Measurements from ENCODE around the gene USP17L11.
"Not testable (repeated sequence)": the region's sequence is repeated elsewhere in the genome, so short reads cannot be mapped to it uniquely, and the experiment has no call there.

USP17L11 gene, protein sequence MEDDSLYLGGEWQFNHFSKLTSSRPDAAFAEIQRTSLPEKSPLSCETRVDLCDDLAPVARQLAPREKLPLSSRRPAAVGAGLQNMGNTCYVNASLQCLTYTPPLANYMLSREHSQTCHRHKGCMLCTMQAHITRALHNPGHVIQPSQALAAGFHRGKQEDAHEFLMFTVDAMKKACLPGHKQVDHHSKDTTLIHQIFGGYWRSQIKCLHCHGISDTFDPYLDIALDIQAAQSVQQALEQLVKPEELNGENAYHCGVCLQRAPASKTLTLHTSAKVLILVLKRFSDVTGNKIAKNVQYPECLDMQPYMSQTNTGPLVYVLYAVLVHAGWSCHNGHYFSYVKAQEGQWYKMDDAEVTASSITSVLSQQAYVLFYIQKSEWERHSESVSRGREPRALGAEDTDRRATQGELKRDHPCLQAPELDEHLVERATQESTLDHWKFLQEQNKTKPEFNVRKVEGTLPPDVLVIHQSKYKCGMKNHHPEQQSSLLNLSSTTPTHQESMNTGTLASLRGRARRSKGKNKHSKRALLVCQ

DNA sequence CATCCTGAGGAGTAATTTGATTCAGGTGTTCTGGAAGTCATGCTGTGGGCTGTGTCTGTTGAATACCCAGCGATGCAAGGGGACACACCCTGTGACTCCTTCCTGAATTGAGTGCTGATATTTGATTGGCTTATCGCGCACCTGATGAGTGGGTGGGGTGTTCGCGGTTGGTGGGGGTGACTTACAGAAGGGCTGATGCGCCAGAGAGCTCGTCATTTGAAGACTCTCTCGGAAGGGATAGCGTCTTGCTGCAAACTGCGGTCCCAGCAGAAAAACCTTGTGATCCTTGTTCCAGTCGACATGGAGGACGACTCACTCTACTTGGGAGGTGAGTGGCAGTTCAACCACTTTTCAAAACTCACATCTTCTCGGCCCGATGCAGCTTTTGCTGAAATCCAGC, at the start of gene USP17L11:
Gene USP17L11 (plus strand): TSS at position 301 of the 400 bp plus-strand sequence. CDS start 0 bp downstream, at position 301.
- H3K27me3 ChIP-seq (ENCODE audit: control insufficient read depth in 1 of 2, insufficient read depth in 2 of 2, low read length in 2 of 2); H3K4me3 ChIP-seq (ENCODE audit: low read length in 2 of 2); H3K27ac ChIP-seq (ENCODE audit: low read length); H3K4me1 ChIP-seq (ENCODE audit: control insufficient read depth, insufficient read depth, low read length); H3K36me3 ChIP-seq (ENCODE audit: control insufficient read depth in 2 of 2, insufficient read depth in 2 of 2, low read length in 2 of 2); H3K9ac ChIP-seq (ENCODE audit: low read length in 2 of 2); H3K9me3 ChIP-seq (ENCODE audit: control insufficient read depth in 2 of 2, low read length in 2 of 2): not testable (repeated sequence)

DNA sequence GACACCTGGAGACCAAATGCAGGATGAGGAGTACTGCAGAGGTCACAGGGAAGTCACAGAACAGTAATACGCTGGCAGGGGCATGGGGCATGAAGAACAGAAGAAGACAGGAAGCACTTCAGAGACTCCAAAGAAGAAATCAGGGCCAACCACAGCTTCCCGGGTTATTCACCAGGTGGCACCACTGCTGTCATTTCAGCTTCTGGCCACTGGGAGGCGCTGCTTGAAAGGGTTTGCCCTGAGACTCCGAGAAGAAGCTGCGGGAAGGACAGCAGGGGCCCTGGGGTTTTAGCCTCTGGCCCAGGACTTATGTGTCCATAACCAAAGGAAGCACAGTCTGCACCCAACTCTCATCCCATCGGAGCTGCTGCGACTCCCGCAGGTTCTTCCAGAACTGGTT, 49.2 kb upstream of the USP17L11 start:
- H3K9me3 ChIP-seq (ENCODE audit: control insufficient read depth in 2 of 2, low read length in 2 of 2); H3K27me3 ChIP-seq (ENCODE audit: control insufficient read depth in 1 of 2, insufficient read depth in 2 of 2, low read length in 2 of 2); H3K4me3 ChIP-seq (ENCODE audit: low read length in 2 of 2); H3K36me3 ChIP-seq (ENCODE audit: control insufficient read depth in 2 of 2, insufficient read depth in 2 of 2, low read length in 2 of 2); H3K4me1 ChIP-seq (ENCODE audit: control insufficient read depth, insufficient read depth, low read length); H3K9ac ChIP-seq (ENCODE audit: low read length in 2 of 2); H3K27ac ChIP-seq (ENCODE audit: low read length): not testable (repeated sequence)

DNA sequence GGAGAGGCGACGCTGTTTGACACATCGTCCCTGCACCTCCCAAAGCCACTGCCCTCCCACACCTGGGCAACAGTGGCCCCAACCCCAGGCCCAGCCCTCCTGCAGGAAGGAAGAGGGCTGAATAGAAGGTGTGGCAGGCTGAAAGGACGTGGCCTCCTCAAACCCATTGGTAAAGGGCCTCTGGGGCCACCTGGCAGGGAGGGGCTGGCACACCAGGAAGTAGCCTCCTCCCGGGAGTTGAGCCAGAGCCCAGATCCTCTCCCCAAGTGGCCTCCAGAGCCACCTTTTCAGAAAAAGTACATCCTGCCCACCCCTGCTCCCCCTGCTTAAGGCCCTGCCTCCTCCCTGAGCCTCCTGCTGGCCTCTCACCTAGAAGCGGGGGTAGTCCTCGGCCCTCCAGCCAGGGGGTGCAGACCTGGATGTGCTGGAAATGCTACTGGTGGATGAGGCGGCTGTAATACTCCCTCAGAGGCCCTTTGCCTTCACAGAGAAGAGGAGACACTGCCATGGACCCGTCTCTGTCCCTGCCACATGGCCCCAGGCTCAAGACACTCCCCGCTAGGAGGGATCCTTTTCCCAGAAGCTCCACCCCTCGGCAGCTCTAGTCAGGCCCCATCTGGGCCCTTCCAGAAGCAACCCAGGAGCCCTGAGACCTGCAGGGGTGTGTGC, 45.3 kb upstream of the USP17L11 start, which contains the start of gene FAM90A26:
Gene FAM90A26 (plus strand): TSS at position 619 of the 669 bp plus-strand sequence. CDS start 2,764 bp downstream, outside the sequence.
- H3K27ac ChIP-seq (ENCODE audit: low read length); H3K9me3 ChIP-seq (ENCODE audit: control insufficient read depth in 2 of 2, low read length in 2 of 2); H3K9ac ChIP-seq (ENCODE audit: low read length in 2 of 2); H3K36me3 ChIP-seq (ENCODE audit: control insufficient read depth in 2 of 2, insufficient read depth in 2 of 2, low read length in 2 of 2); H3K27me3 ChIP-seq (ENCODE audit: control insufficient read depth in 1 of 2, insufficient read depth in 2 of 2, low read length in 2 of 2); H3K4me3 ChIP-seq (ENCODE audit: low read length in 2 of 2); H3K4me1 ChIP-seq (ENCODE audit: control insufficient read depth, insufficient read depth, low read length): not testable (repeated sequence)

DNA sequence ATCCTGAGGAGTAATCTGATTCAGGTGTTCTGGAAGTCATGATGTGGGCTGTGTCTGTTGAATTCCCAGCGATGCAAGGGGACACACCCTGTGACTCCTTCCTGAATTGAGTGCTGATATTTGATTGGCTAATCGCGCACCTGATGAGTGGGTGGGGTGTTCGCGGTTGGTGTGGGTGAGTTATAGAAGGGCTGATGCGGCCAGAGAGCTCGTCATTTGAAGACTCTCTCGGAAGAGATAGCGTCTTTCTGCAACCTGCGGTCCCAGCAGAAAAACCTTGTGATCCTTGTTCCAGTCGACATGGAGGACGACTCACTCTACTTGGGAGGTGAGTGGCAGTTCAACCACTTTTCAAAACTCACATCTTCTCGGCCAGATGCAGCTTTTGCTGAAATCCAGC, 4.8 kb upstream of the USP17L11 start, which contains the start of gene USP17L10:
Gene USP17L10 (plus strand): TSS at position 301 of the 400 bp plus-strand sequence. CDS start 0 bp downstream, at position 301.
- not testable (repeated sequence) for H3K9ac ChIP-seq (ENCODE audit: low read length in 2 of 2); H3K9me3 ChIP-seq (ENCODE audit: control insufficient read depth in 2 of 2, low read length in 2 of 2); H3K4me3 ChIP-seq (ENCODE audit: low read length in 2 of 2); H3K4me1 ChIP-seq (ENCODE audit: control insufficient read depth, insufficient read depth, low read length); H3K27ac ChIP-seq (ENCODE audit: low read length); H3K36me3 ChIP-seq (ENCODE audit: control insufficient read depth in 2 of 2, insufficient read depth in 2 of 2, low read length in 2 of 2); H3K27me3 ChIP-seq (ENCODE audit: control insufficient read depth in 1 of 2, insufficient read depth in 2 of 2, low read length in 2 of 2)

DNA sequence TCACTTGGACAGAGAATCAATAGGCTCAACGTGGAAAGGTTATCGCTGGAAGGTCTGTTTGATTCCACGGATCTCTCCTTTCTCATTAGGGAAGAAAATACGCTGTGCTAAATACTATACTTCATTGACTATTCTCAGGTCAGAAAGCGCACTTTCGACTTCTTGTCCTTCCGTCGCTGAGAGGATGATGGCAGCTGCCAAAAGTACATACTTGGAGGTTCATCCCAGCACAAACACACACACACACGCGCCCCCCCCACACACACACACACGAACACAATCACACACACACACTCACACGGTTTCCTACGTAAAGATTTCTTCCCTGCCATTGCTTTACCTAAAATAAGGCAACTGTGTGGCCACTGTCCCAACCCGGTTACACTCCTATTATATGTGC, 504 bp upstream of the USP17L11 start:
- not testable (repeated sequence) for H3K4me3 ChIP-seq (ENCODE audit: low read length in 2 of 2); H3K27ac ChIP-seq (ENCODE audit: low read length); H3K9me3 ChIP-seq (ENCODE audit: control insufficient read depth in 2 of 2, low read length in 2 of 2); H3K9ac ChIP-seq (ENCODE audit: low read length in 2 of 2); H3K27me3 ChIP-seq (ENCODE audit: control insufficient read depth in 1 of 2, insufficient read depth in 2 of 2, low read length in 2 of 2); H3K36me3 ChIP-seq (ENCODE audit: control insufficient read depth in 2 of 2, insufficient read depth in 2 of 2, low read length in 2 of 2); H3K4me1 ChIP-seq (ENCODE audit: control insufficient read depth, insufficient read depth, low read length)

DNA sequence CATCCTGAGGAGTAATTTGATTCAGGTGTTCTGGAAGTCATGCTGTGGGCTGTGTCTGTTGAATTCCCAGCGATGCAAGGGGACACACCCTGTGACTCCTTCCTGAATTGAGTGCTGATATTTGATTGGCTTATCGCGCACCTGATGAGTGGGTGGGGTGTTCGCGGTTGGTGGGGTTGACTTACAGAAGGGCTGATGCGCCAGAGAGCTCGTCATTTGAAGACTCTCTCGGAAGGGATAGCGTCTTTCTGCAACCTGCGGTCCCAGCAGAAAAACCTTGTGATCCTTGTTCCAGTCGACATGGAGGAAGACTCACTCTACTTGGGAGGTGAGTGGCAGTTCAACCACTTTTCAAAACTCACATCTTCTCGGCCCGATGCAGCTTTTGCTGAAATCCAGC, 4.6 kb downstream of the USP17L11 start, which contains the start of gene USP17L12:
Gene USP17L12 (plus strand): TSS at position 301 of the 400 bp plus-strand sequence. CDS start 0 bp downstream, at position 301.
- not testable (repeated sequence) for H3K4me1 ChIP-seq (ENCODE audit: control insufficient read depth, insufficient read depth, low read length); H3K9me3 ChIP-seq (ENCODE audit: control insufficient read depth in 2 of 2, low read length in 2 of 2); H3K9ac ChIP-seq (ENCODE audit: low read length in 2 of 2); H3K36me3 ChIP-seq (ENCODE audit: control insufficient read depth in 2 of 2, insufficient read depth in 2 of 2, low read length in 2 of 2); H3K27me3 ChIP-seq (ENCODE audit: control insufficient read depth in 1 of 2, insufficient read depth in 2 of 2, low read length in 2 of 2); H3K4me3 ChIP-seq (ENCODE audit: low read length in 2 of 2); H3K27ac ChIP-seq (ENCODE audit: low read length)

DNA sequence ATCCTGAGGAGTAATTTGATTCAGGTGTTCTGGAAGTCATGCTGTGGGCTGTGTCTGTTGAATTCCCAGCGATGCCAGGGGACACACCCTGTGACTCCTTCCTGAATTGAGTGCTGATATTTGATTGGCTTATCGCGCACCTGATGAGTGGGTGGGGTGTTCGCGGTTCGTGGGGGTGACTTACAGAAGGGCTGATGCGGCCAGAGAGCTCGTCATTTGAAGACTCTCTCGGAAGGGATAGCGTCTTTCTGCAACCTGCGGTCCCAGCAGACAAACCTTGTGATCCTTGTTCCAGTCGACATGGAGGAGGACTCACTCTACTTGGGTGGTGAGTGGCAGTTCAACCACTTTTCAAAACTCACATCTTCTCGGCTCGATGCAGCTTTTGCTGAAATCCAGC, 9.4 kb downstream of the USP17L11 start, which contains the start of gene USP17L13:
Gene USP17L13 (plus strand): TSS at position 301 of the 400 bp plus-strand sequence. CDS start 0 bp downstream, at position 301.
- H3K9me3 ChIP-seq (ENCODE audit: control insufficient read depth in 2 of 2, low read length in 2 of 2); H3K27me3 ChIP-seq (ENCODE audit: control insufficient read depth in 1 of 2, insufficient read depth in 2 of 2, low read length in 2 of 2); H3K9ac ChIP-seq (ENCODE audit: low read length in 2 of 2); H3K36me3 ChIP-seq (ENCODE audit: control insufficient read depth in 2 of 2, insufficient read depth in 2 of 2, low read length in 2 of 2); H3K4me1 ChIP-seq (ENCODE audit: control insufficient read depth, insufficient read depth, low read length); H3K27ac ChIP-seq (ENCODE audit: low read length); H3K4me3 ChIP-seq (ENCODE audit: low read length in 2 of 2): not testable (repeated sequence)

DNA sequence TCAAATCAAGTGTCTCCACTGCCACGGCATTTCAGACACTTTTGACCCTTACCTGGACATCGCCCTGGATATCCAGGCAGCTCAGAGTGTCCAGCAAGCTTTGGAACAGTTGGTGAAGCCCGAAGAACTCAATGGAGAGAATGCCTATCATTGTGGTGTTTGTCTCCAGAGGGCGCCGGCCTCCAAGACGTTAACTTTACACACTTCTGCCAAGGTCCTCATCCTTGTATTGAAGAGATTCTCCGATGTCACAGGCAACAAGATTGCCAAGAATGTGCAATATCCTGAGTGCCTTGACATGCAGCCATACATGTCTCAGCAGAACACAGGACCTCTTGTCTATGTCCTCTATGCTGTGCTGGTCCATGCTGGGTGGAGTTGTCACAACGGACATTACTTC, 15.0 kb downstream of the USP17L11 start:
- not testable (repeated sequence) for H3K9me3 ChIP-seq (ENCODE audit: control insufficient read depth in 2 of 2, low read length in 2 of 2); H3K27ac ChIP-seq (ENCODE audit: low read length); H3K9ac ChIP-seq (ENCODE audit: low read length in 2 of 2); H3K27me3 ChIP-seq (ENCODE audit: control insufficient read depth in 1 of 2, insufficient read depth in 2 of 2, low read length in 2 of 2); H3K4me1 ChIP-seq (ENCODE audit: control insufficient read depth, insufficient read depth, low read length); H3K36me3 ChIP-seq (ENCODE audit: control insufficient read depth in 2 of 2, insufficient read depth in 2 of 2, low read length in 2 of 2); H3K4me3 ChIP-seq (ENCODE audit: low read length in 2 of 2)

DNA sequence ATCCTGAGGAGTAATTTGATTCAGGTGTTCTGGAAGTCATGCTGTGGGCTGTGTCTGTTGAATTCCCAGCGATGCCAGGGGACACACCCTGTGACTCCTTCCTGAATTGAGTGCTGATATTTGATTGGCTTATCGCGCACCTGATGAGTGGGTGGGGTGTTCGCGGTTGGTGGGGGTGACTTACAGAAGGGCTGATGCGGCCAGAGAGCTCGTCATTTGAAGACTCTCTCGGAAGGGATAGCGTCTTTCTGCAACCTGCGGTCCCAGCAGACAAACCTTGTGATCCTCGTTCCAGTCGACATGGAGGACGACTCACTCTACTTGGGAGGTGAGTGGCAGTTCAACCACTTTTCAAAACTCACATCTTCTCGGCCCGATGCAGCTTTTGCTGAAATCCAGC, 18.9 kb downstream of the USP17L11 start, which contains the start of gene USP17L15:
Gene USP17L15 (plus strand): TSS at position 301 of the 400 bp plus-strand sequence. CDS start 0 bp downstream, at position 301.
- H3K27ac ChIP-seq (ENCODE audit: low read length); H3K4me1 ChIP-seq (ENCODE audit: control insufficient read depth, insufficient read depth, low read length); H3K27me3 ChIP-seq (ENCODE audit: control insufficient read depth in 1 of 2, insufficient read depth in 2 of 2, low read length in 2 of 2); H3K4me3 ChIP-seq (ENCODE audit: low read length in 2 of 2); H3K9me3 ChIP-seq (ENCODE audit: control insufficient read depth in 2 of 2, low read length in 2 of 2); H3K9ac ChIP-seq (ENCODE audit: low read length in 2 of 2); H3K36me3 ChIP-seq (ENCODE audit: control insufficient read depth in 2 of 2, insufficient read depth in 2 of 2, low read length in 2 of 2): not testable (repeated sequence)

DNA sequence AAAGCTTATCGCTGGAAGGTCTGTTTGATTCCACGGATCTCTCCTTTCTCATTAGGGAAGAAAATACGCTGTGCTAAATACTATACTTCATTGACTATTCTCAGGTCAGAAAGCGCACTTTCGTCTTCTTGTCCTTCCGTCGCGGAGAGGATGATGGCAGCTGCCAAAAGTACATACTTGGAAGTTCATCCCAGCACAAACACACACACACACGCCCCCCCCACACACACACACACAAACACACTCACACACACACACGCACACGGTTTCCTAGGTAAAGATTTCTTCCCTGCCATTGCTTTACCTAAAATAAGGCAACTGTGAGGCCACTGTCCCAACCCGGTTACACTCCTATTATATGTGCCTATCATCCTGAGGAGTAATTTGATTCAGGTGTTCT, 23.3 kb downstream of the USP17L11 start:
- not testable (repeated sequence) for H3K4me1 ChIP-seq (ENCODE audit: control insufficient read depth, insufficient read depth, low read length); H3K27me3 ChIP-seq (ENCODE audit: control insufficient read depth in 1 of 2, insufficient read depth in 2 of 2, low read length in 2 of 2); H3K9me3 ChIP-seq (ENCODE audit: control insufficient read depth in 2 of 2, low read length in 2 of 2); H3K36me3 ChIP-seq (ENCODE audit: control insufficient read depth in 2 of 2, insufficient read depth in 2 of 2, low read length in 2 of 2); H3K4me3 ChIP-seq (ENCODE audit: low read length in 2 of 2); H3K9ac ChIP-seq (ENCODE audit: low read length in 2 of 2); H3K27ac ChIP-seq (ENCODE audit: low read length)

Measured in stomach smooth muscle (tissue), 2 donors.